ENCODE data around the gene ADAMTS16.

Gene ADAMTS16

GRCh38 chr5:5183933-5184332 is 43.8 kb downstream of the ADAMTS16 start:
- no peak for DNase-seq

- DNase-seq = no peak
Measured at GRCh38 chr5:5188376-5189050, 48.4 kb downstream of the ADAMTS16 start.

- DNase-seq = no peak
Measured at GRCh38 chr5:5189051-5189430, 48.9 kb downstream of the ADAMTS16 start.

GRCh38 chr5:5191906-5192305 is 51.8 kb downstream of the ADAMTS16 start:
- DNase-seq = no peak

- no peak for DNase-seq
Measured at GRCh38 chr5:5192681-5193080, 52.6 kb downstream of the ADAMTS16 start.

GRCh38 chr5:5195128-5195918 is 55.2 kb downstream of the ADAMTS16 start:
- DNase-seq = no peak

- no peak for DNase-seq
Measured at GRCh38 chr5:5198135-5198534, 58.0 kb downstream of the ADAMTS16 start.

GRCh38 chr5:5198815-5199214 is 58.7 kb downstream of the ADAMTS16 start:
- no peak for DNase-seq

GRCh38 chr5:5199495-5199894 is 59.4 kb downstream of the ADAMTS16 start:
- DNase-seq = no peak

GRCh38 chr5:5200133-5200532 is 60.0 kb downstream of the ADAMTS16 start:
- DNase-seq = no peak

GRCh38 chr5:5202321-5202720 is 62.2 kb downstream of the ADAMTS16 start:
- no peak for DNase-seq

- DNase-seq = no peak
Measured at GRCh38 chr5:5203451-5203850, 63.3 kb downstream of the ADAMTS16 start.

- no peak for DNase-seq
Measured at GRCh38 chr5:5207828-5208227, 67.7 kb downstream of the ADAMTS16 start.

GRCh38 chr5:5209089-5209488 is 69.0 kb downstream of the ADAMTS16 start:
- no peak for DNase-seq

GRCh38 chr5:5209510-5210286 is 69.6 kb downstream of the ADAMTS16 start:
- no peak for DNase-seq

- no peak for DNase-seq
Measured at GRCh38 chr5:5217371-5217770, 77.2 kb downstream of the ADAMTS16 start.

- no peak for DNase-seq
Measured at GRCh38 chr5:5218396-5218795, 78.3 kb downstream of the ADAMTS16 start.

- DNase-seq = no peak
Measured at GRCh38 chr5:5219541-5219940, 79.4 kb downstream of the ADAMTS16 start.

GRCh38 chr5:5220901-5221631 is 80.9 kb downstream of the ADAMTS16 start:
- no peak for DNase-seq

GRCh38 chr5:5221724-5222123 is 81.6 kb downstream of the ADAMTS16 start:
- no peak for DNase-seq

GRCh38 chr5:5231576-5231975 is 91.4 kb downstream of the ADAMTS16 start:
- DNase-seq = no peak

GRCh38 chr5:5234912-5235311 is 94.8 kb downstream of the ADAMTS16 start:
- DNase-seq = no peak

- no peak for DNase-seq
Measured at GRCh38 chr5:5235685-5236084, 95.6 kb downstream of the ADAMTS16 start.
